ENCODE results near the gene IL1RAPL1. TPM values are rescaled to one million over a fixed set of nuclear protein-coding genes. Genes with fewer than 3 reads are reported as not detected.

Gene IL1RAPL1
- polyA plus RNA-seq, 1 of the 3 experiments (the other 2 are of a cell fraction): 2.8 TPM

- Histone ChIP-seq H3K27me3 (ENCODE audit: insufficient read depth) (no peaks in the 10 kb centered on the region), H3K9ac (peak overlapping the region; percentile 56; the same call in 1 of the 2 replicates), H2AFZ (ENCODE audit: low read depth) (no peak overlapping the region), H4K20me1 (ENCODE audit: insufficient read depth) (no peaks in the 10 kb centered on the region), H3K36me3 (replicated peaks in 1 of 2; ENCODE audit: control insufficient read depth in 1 of 2, insufficient read depth in 2 of 2, low read length in 1 of 2) (no peaks in the 10 kb centered on the region), H3K79me2 (ENCODE audit: insufficient read depth) (0 out of 2 replicates have a peak, but pooled peaks cover 3% of the 10 kb centered on the region), H3F3A (replicated peaks; ENCODE audit: insufficient read depth) (peaks cover 39% of the 10 kb centered on the region), H3K27ac (ENCODE audit: low read depth in 2 of 2, low read length in 1 of 2) (peak overlapping the region; percentile 84 to 97), H3K4me3 (ENCODE audit: low read depth in 2 of 2, low read length in 1 of 2) (peak overlapping the region in 1 of 2 experiments; percentile 7; a peak in 1 of 4 replicates), H3K9me3 (no peaks in the 10 kb centered on the region; the same call in 1 of the 2 replicates), H3K4me2 (peak overlapping the region; percentile 69; the same call in 1 of the 2 replicates), H3K9me2 (no peaks in the 10 kb centered on the region), H3K4me1 (ENCODE audit: control insufficient read depth in 1 of 2, insufficient read depth in 2 of 2, low read depth in 1 of 2, low read length in 1 of 2) (peaks cover 0 to 6% of the 10 kb centered on the region in 2 experiments; a peak in 3 of 4 replicates)
- DNase-seq: no peak
- ChIA-PET POLR2A (no interaction called here), CTCF (no interaction called here)
- peak; percentile 92 for TF ChIP-seq JUND (IDR thresholded peaks at IDR 0.05)
- peak; percentile 12; the same call in 1 of the 2 replicates for TF ChIP-seq MAX (IDR thresholded peaks at IDR 0.05; ENCODE audit: low read depth)
- TF ChIP-seq MXI1 (IDR thresholded peaks at IDR 0.05; ENCODE audit: low read depth, low read length): no peak
- TF ChIP-seq RCOR1 (IDR thresholded peaks at IDR 0.05; ENCODE audit: low read length): no peak
- no peak for TF ChIP-seq SIN3A (IDR thresholded peaks at IDR 0.05; ENCODE audit: borderline replicate concordance, low read depth, low read length)
- no peak for TF ChIP-seq IRF3 (IDR thresholded peaks at IDR 0.05; ENCODE audit: low read depth, low read length)
- 0 out of 2 replicates have a peak, but pooled peaks have one; percentile 33 for TF ChIP-seq ZBTB33 (IDR thresholded peaks at IDR 0.05; ENCODE audit: borderline replicate concordance, low read depth)
- peak; percentile 88 for TF ChIP-seq FOSL2 (IDR thresholded peaks at IDR 0.05; ENCODE audit: borderline replicate concordance, low read depth)
- TF ChIP-seq NFIC (IDR thresholded peaks at IDR 0.05; ENCODE audit: borderline replicate concordance): peak; percentile 78
- peak in 1 of 2 experiments; percentile 91; a peak in 3 of 4 replicates for TF ChIP-seq EP300 (IDR thresholded peaks at IDR 0.05; ENCODE audit: borderline replicate concordance in 1 of 2, low read depth in 1 of 2, low read length in 1 of 2)
- no peak; the same call in 1 of the 2 replicates for TF ChIP-seq POLR2AphosphoS5 (IDR thresholded peaks at IDR 0.05; ENCODE audit: low read depth, low read length)
- TF ChIP-seq PBX3 (IDR thresholded peaks at IDR 0.05): peak; percentile 86
- TF ChIP-seq TCF12 (IDR thresholded peaks at IDR 0.05): peak; percentile 88
- no peak for TF ChIP-seq SMC3 (IDR thresholded peaks at IDR 0.05; ENCODE audit: low read depth, low read length)
- TF ChIP-seq TEAD4 (IDR thresholded peaks at IDR 0.05; ENCODE audit: borderline replicate concordance, insufficient read depth): peak; percentile 70; the same call in 1 of the 2 replicates
- peak; percentile 90 for TF ChIP-seq RXRA (IDR thresholded peaks at IDR 0.05; ENCODE audit: borderline replicate concordance, low read depth)
Observed at GRCh38 chrX:29662101-29662500, 1074.9 kb downstream of the IL1RAPL1 start.

Data from SK-N-SH (cell line).